Spleen (tissue), 11 donors: ENCODE results near the gene TMEM183A. TPM values are rescaled to one million over a fixed set of nuclear protein-coding genes. Genes with fewer than 3 reads are reported as not detected.

Experiments
- DNase-seq: peaks from one replicate; pipeline ENCODE4 v3.0.0-alpha.2; 2020
- H3K27ac ChIP-seq, 8 donors: fragments of 200-600 bp; sonication (generic) in 7 of 8; 1 replicate in 4 of 8; 2 replicates in 4 of 8; pipeline versions ENCODE4 v1.5.0 to v1.8.0; 2016 to 2021; ENCODE audit warnings: inconsistent platforms in 4 of 8, mild to moderate bottlenecking in 4 of 8, moderate library complexity in 1 of 8
- H3K27me3 ChIP-seq, 7 donors: fragments of 200-600 bp; sonication (generic) in 6 of 7; replicated peaks in 1 of 7; 1 replicate in 4 of 7; 2 replicates in 3 of 7; pipeline versions ENCODE4 v1.5.0 to v1.8.0; 2016 to 2021; ENCODE audit warnings: inconsistent platforms in 3 of 7, mild to moderate bottlenecking in 1 of 7
- H3K36me3 ChIP-seq, 6 donors: fragments of 200-600 bp; sonication (generic) in 5 of 6; 1 replicate in 4 of 6; 2 replicates in 2 of 6; pipeline versions ENCODE4 v1.5.0 to v1.8.0; 2016 to 2021; ENCODE audit warnings: inconsistent platforms in 2 of 6
- H3K4me1 ChIP-seq, 6 donors: fragments of 200-600 bp; sonication (generic) in 5 of 6; 1 replicate in 3 of 6; 2 replicates in 3 of 6; pipeline versions ENCODE4 v1.5.0 to v1.8.0; 2016 to 2021; ENCODE audit warnings: inconsistent platforms in 3 of 6
- H3K4me3 ChIP-seq, 8 donors: fragments of 200-600 bp; sonication (generic) in 7 of 8; 1 replicate in 4 of 8; 2 replicates in 4 of 8; pipeline versions ENCODE4 v1.5.0 to v1.8.0; 2016 to 2021; ENCODE audit warnings: inconsistent platforms in 4 of 8, mild to moderate bottlenecking in 4 of 8, moderate library complexity in 2 of 8
- H3K9me3 ChIP-seq, 8 donors: fragments of 200-600 bp; sonication (generic) in 7 of 8; 1 replicate in 4 of 8; 2 replicates in 4 of 8; pipeline versions ENCODE4 v1.5.0 to v1.8.0; 2016 to 2021; ENCODE audit warnings: inconsistent platforms in 4 of 8
- POLR2A ChIP-seq, 3 donors: fragments of 450-650 bp; IDR thresholded peaks; one replicate each; pipeline ENCODE4 v1.5.1; 2017; ENCODE audit warnings: antibody characterized with exemption in 3 of 3, mild to moderate bottlenecking in 1 of 3
- POLR2AphosphoS5 ChIP-seq, 3 donors: sonication (generic); formaldehyde crosslinking; IDR thresholded peaks; one replicate each; pipeline ENCODE4 v1.5.1; 2017; ENCODE audit warnings: antibody characterized with exemption in 3 of 3
- WGBS, 5 donors: extraction: QIAGEN DNeasy Blood & Tissue Kit in 3 of 5; methylation state at CpG; one replicate each; pipeline versions ENCODE4 v1.1.5 to v1.1.7; 2013 to 2018; 5-methylcytosine and 5-hydroxymethylcytosine counted together
- intact Hi-C: fragments of 100-400 bp; cut with DNase I; formaldehyde crosslinking; loops from one replicate; pipeline ENCODE4 v1.15.0; 2023; ENCODE audit warnings: low total_unique reads
- polyA plus RNA-seq, 3 donors: library from polyadenylated mRNA; stranded (reverse); fragments of 200-250 nt; gene quantifications; one replicate each; pipeline ENCODE4 v1.2.1, GENCODE V29; 2013
- total RNA-seq, 7 donors: library from RNA; depleted of rRNA in 3 of 7; stranded (reverse); fragments of >200 nt in 3 of 7; fragmentation: NEBNext Ultra II Directional in 4 of 7; extraction: Animal tissue kit (Norgen Biotek cat#: 25700) in 4 of 7; gene quantifications; one replicate each; pipeline versions ENCODE4 v1.1.0 to v1.2.1, GENCODE V29; 2016 to 2021
- TF ChIP-seq, protein P1 (sequence below), 11 experiments: fragments of 200-600 bp in 7 of 11; fragments of 450-650 bp in 4 of 11; sonication (generic) in 4 of 11; IDR thresholded peaks in 8 of 11; conservative IDR thresholded peaks in 3 of 11; 1 replicate in 7 of 11; 2 replicates in 4 of 11; pipeline versions ENCODE4 v1.4.0 to v1.8.0; 2016 to 2021; ENCODE audit warnings: antibody characterized with exemption in 11 of 11, inconsistent platforms in 4 of 11, mild to moderate bottlenecking in 1 of 11
- donor health status: healthy with polysubstance abuse.
- donor health status: DM: no; HTN: no; CAD: no; lungs with moderate emphysema.
- donor health status: DM: no; HTN: no; CAD: no.
- donor health status: Bipolar disorder and iron deficiency.
- donor health status: healthy.
- donor health status: DM: no; HTN: no; CAD: no.
- donor health status: DM: yes; HTN: yes; CAD: no.

Gene TMEM183A
- total and polyA plus RNA-seq, 10 donors, result 30.3 to 61.9 (median 52.4) TPM

DNA sequence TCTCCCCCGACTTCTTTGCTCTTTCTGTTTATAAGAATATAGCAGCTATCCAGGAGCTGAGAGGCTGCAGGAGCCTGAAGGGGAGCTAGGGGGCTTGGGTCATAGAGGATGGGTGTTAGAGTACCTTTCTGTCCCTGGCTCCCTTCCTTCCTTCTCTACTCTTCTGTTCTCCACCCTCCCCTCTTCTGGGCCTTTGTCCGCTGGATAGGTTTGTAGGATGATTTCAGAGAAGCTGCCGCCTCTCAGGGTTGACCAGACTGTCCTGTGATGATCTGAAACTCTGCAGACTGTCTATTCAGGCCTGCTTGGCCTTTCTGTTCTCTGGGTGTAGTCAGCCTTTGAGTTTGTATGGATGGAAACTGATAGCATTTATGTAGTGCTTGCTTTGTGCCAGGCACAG lies 45.4 kb downstream of the TMEM183A start:
- no peaks in the 10 kb centered on the region for H3K9me3 ChIP-seq
- intact Hi-C loops, result no loop called here
- no peak overlapping the region for H3K4me3 ChIP-seq
- H3K27me3 ChIP-seq, result peaks cover 0 to 32% (median 0%) of the 10 kb centered on the region in 7 donors
- peaks cover 0 to 12% (median 2%) of the 10 kb centered on the region in 6 donors for H3K4me1 ChIP-seq
- DNase-seq, result no peak
- TF ChIP-seq, protein P1, sequence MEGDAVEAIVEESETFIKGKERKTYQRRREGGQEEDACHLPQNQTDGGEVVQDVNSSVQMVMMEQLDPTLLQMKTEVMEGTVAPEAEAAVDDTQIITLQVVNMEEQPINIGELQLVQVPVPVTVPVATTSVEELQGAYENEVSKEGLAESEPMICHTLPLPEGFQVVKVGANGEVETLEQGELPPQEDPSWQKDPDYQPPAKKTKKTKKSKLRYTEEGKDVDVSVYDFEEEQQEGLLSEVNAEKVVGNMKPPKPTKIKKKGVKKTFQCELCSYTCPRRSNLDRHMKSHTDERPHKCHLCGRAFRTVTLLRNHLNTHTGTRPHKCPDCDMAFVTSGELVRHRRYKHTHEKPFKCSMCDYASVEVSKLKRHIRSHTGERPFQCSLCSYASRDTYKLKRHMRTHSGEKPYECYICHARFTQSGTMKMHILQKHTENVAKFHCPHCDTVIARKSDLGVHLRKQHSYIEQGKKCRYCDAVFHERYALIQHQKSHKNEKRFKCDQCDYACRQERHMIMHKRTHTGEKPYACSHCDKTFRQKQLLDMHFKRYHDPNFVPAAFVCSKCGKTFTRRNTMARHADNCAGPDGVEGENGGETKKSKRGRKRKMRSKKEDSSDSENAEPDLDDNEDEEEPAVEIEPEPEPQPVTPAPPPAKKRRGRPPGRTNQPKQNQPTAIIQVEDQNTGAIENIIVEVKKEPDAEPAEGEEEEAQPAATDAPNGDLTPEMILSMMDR (IDR thresholded peaks at IDR 0.05 in 8 of 11, conservative IDR thresholded peaks at IDR 0.05 in 3 of 11), result no peak
- TF ChIP-seq POLR2AphosphoS5 (IDR thresholded peaks at IDR 0.05) (no peak), POLR2A (IDR thresholded peaks at IDR 0.05) (no peak)
- no peaks in the 10 kb centered on the region for H3K36me3 ChIP-seq
- WGBS, 5 donors, result 78 to 90% (median 86%) methylated on average over 3 of the region's 3 CpGs
- H3K27ac ChIP-seq, result no peak overlapping the region

DNA sequence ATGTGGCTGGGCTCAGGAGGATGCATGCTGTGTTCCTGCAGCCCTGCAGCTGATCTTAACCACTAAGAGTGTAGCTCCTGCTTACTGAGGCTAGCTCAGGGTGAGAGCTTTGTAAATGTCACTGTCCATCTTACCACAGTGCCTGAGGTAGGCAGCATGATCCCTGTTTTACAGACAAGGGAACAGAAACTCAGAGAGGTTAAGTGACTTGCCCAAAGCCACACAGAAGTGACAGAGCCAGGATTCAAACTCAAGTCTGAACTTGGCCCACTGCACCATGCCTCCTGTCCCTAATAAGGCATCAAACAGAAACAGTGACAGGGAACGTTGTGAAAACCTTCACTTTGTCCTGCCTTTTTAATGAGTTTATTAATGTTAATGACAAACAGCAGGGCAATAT lies 47.0 kb downstream of the TMEM183A start:
- Histone ChIP-seq H3K4me1 (peaks cover 0 to 27% (median 10%) of the 10 kb centered on the region in 6 donors), H3K36me3 (no peaks in the 10 kb centered on the region), H3K27me3 (peaks cover 0 to 24% (median 0%) of the 10 kb centered on the region in 7 donors), H3K9me3 (no peaks in the 10 kb centered on the region), H3K4me3 (no peak overlapping the region), H3K27ac (no peak overlapping the region)
- intact Hi-C loops, result no loop called here
- TF ChIP-seq, protein P1 (IDR thresholded peaks at IDR 0.05 in 8 of 11, conservative IDR thresholded peaks at IDR 0.05 in 3 of 11), result no peak
- TF ChIP-seq POLR2AphosphoS5 (IDR thresholded peaks at IDR 0.05), result no peak
- 29 to 91% (median 68%) methylated on average over 1 of the region's 1 CpG for WGBS, 5 donors
- no peak for DNase-seq

DNA sequence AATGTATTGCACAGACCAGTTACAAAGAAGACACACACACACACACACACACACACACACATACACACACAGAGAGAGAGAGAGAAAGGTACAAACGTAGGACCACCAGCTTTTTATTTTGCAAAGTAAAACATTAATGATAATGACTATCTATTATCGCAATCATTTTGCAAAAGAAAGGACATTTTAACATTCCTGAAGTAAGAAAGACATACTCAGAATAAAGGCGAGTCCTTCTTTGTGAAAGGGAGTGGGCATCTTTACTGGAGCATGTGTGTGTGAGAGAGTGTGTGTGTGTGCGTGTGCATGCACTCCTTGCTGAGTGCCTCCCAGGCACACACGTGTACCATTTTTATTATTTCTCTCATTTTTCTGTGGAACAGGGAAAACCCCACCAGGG lies 47.5 kb downstream of the TMEM183A start:
- Histone ChIP-seq H3K4me1 (peaks cover 0 to 31% (median 11%) of the 10 kb centered on the region in 6 donors), H3K9me3 (no peaks in the 10 kb centered on the region), H3K36me3 (no peaks in the 10 kb centered on the region), H3K27me3 (peaks cover 0 to 24% (median 0%) of the 10 kb centered on the region in 7 donors), H3K27ac (no peak overlapping the region), H3K4me3 (no peak overlapping the region)
- intact Hi-C loops, result no loop called here
- DNase-seq, result no peak
- TF ChIP-seq POLR2A (IDR thresholded peaks at IDR 0.05) (no peak), POLR2AphosphoS5 (IDR thresholded peaks at IDR 0.05) (no peak)
- TF ChIP-seq, protein P1 (IDR thresholded peaks at IDR 0.05 in 8 of 11, conservative IDR thresholded peaks at IDR 0.05 in 3 of 11), result no peak
- WGBS, 5 donors, result 76 to 92% (median 85%) methylated on average over 5 of the region's 5 CpGs

DNA sequence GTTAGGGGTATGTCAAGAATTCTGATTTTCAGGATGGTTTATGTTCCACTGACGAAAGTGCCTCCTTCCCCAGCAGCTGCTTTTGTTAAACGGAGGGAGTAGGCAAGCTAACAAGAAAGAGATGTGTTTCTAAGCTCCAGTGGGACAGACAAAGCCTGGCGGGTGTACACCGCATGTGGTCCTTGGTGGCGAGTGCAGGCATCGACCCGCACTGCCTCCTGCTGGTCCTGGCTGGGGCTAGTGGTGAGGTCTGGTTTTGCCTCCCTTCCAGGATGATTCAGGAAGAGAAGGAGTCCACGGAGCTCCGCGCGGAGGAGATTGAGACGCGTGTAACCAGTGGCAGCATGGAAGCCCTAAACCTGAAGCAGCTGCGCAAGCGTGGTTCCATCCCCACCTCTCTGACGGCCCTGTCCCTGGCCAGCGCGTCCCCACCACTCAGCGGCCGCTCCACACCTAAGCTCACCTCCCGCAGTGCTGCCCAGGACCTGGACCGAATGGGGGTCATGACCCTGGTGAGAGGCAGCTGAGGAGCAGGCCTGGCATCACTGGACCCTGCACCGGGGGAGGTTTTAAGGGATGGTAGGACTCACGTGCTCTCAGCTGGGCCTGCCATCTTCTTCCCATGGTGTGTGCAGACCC lies 48.1 kb downstream of the TMEM183A start:
- 89 to 93% (median 90%) methylated on average over 24 of the region's 24 CpGs for WGBS, 5 donors
- intact Hi-C loops, result no loop called here
- no peaks in the 10 kb centered on the region for H3K9me3 ChIP-seq
- H3K4me3 ChIP-seq, result no peak overlapping the region
- peaks cover 0 to 38% (median 11%) of the 10 kb centered on the region in 6 donors for H3K4me1 ChIP-seq
- H3K36me3 ChIP-seq, result no peaks in the 10 kb centered on the region
- DNase-seq, result no peak
- TF ChIP-seq, protein P1 (IDR thresholded peaks at IDR 0.05 in 8 of 11, conservative IDR thresholded peaks at IDR 0.05 in 3 of 11), result no peak
- TF ChIP-seq POLR2AphosphoS5 (IDR thresholded peaks at IDR 0.05) (no peak), POLR2A (IDR thresholded peaks at IDR 0.05) (no peak)
- H3K27me3 ChIP-seq, result peaks cover 0 to 24% (median 0%) of the 10 kb centered on the region in 7 donors
- H3K27ac ChIP-seq, result no peak overlapping the region
